SK-N-MC (cell line): ENCODE data around the gene ATP8B3.
"Not testable (repeated sequence)": the region's sequence is repeated elsewhere in the genome, so short reads cannot be mapped to it uniquely, and the experiment has no call there.

Experiments used
- DNase-seq: peaks from one replicate; pipeline ENCODE4 v3.0.0-alpha.2; 2011; ENCODE audit warnings: low read depth, low spot score
- H3K27ac ChIP-seq: fragments of 200-600 bp; sonication (generic); 2 replicates; pipeline ENCODE4 v1.5.1; 2016; ENCODE audit warnings: mixed run types
- H3K36me3 ChIP-seq: fragments of 200-600 bp; sonication (generic); 2 replicates; pipeline ENCODE4 v1.6.1; 2017; ENCODE audit warnings: antibody characterized with exemption, low read length, mixed read lengths; ENCODE audit not compliant: insufficient read depth
- H3K4me3 ChIP-seq: fragments of 200-600 bp; sonication (generic); 2 replicates; pipeline ENCODE4 v1.5.1; 2016
- H3K9ac ChIP-seq: fragments of 200-600 bp; sonication (generic); 2 replicates; pipeline ENCODE4 v1.8.0; 2017; ENCODE audit warnings: mixed run types, mixed read lengths; ENCODE audit not compliant: insufficient read length
- H3K9me3 ChIP-seq: fragments of 200-600 bp; sonication (generic); 2 replicates; pipeline ENCODE4 v1.6.1; 2017; ENCODE audit warnings: low read depth, mild to moderate bottlenecking, antibody characterized with exemption, low read length, moderate library complexity, mixed read lengths
- EZH2 ChIP-seq: fragments of 200-600 bp; sonication (generic); IDR thresholded peaks from one replicate; pipeline ENCODE4 v1.6.1; 2017; ENCODE audit warnings: antibody characterized with exemption
- FOXP2 ChIP-seq: optimal IDR thresholded peaks from 2 replicates; pipeline ENCODE3; 2011; ENCODE audit warnings: mild to moderate bottlenecking, moderate library complexity; ENCODE audit not compliant: insufficient read depth; ENCODE audit errors: extremely low read length, control extremely low read depth
- POLR2AphosphoS5 ChIP-seq: IDR thresholded peaks from 2 replicates; pipeline ENCODE4 v1.6.1; 2012; ENCODE audit warnings: mild to moderate bottlenecking, low read depth, low read length, borderline replicate concordance

The ATP8B3 gene

DNA sequence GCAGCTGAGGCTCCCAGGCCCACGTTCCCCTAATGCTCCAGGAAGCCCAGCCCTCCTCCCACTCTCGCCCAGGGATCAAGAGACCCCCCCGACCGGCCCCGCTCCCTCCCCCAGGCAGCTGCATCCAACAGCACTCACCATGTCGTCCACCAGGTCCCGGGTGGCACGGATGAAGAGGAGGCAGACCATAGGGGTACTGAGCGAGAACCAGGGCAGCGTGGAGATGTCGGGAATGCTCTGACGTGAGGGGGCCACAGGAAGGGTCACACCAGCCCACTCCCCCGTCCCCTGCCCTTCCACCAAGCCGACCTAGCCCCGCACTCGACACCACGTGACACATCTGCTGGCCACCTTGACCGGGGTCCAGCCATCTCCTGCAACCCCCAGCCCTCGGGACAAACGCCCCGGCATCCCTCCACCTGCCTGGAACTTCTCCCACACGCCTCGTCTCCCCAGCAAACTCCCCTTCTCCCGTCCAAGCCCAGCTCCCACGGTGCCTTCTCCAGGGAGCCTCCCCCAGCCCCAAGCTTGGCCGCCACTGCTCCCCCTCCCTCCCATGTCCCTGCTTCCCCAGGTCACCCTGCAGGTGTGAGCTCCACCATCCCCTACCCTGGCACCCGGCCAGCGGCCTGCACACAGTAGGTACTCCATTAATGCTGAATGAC, 4.9 kb downstream of the ATP8B3 start:
- no peak overlapping the region for H3K9ac ChIP-seq
- DNase-seq = no peak
- H3K27ac ChIP-seq = no peak overlapping the region
- H3K4me3 ChIP-seq = no peak overlapping the region
- no peaks in the 10 kb centered on the region for H3K36me3 ChIP-seq
- TF ChIP-seq POLR2AphosphoS5 = no peak
- TF ChIP-seq FOXP2 = no peak
- TF ChIP-seq EZH2 = no peak
- H3K9me3 ChIP-seq = no peaks in the 10 kb centered on the region

DNA sequence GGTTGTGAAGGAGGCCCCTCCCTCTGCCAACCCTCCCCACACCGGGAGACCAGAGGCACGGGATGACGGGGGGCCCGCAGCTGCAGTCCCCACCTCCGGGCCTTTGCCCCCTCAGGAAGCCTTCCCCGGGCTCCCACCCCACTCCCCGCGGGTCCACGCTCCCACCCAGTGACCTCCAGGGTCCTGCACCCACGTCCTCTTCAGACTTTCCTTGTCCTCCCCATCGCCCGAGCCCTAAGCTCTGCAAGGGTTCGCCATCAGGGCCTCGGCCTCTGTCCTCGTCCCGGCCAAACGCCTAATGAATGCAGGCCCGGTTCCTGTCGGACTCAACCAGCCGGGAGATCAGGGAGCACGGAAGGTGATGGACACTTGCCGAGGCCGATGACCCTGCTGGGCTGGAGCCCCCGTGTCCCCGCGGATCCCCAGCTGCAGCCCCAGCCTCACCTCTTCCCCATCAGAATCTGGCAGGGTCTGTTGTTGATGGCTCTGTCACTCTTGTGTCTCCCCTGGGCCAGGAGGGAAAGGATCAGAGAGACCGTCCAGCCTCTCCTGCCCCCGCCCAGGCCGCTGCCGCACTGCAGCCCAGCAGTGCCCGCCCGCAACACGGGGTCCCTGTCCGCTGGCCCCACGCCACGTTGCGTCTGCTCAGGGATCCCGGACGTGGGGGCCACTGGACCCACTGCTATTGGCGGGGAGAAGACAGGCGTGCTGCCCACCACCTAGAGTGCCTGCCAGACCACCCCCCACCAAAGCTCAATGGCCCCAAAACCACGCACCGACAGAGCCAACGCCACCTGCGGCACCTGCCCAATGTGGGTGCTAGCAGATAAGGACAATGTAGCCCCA, 5.7 kb downstream of the ATP8B3 start:
- DNase-seq = no peak
- H3K9ac ChIP-seq = no peak overlapping the region
- TF ChIP-seq EZH2 (no peak), FOXP2 (no peak), POLR2AphosphoS5 (no peak)
- no peak overlapping the region for H3K4me3 ChIP-seq
- H3K27ac ChIP-seq = no peak overlapping the region
- H3K36me3 ChIP-seq = no peaks in the 10 kb centered on the region
- no peaks in the 10 kb centered on the region for H3K9me3 ChIP-seq

- H3K9ac ChIP-seq = no peak overlapping the region
- DNase-seq = no peak
- H3K4me3 ChIP-seq = no peak overlapping the region
- no peak overlapping the region for H3K27ac ChIP-seq
- H3K9me3 ChIP-seq = no peaks in the 10 kb centered on the region
- TF ChIP-seq POLR2AphosphoS5 = no peak
- TF ChIP-seq EZH2 = no peak
- TF ChIP-seq FOXP2 = no peak
- no peaks in the 10 kb centered on the region for H3K36me3 ChIP-seq
Observed at GRCh38 chr19:1805401-1806183, 6.5 kb downstream of the ATP8B3 start.

DNA sequence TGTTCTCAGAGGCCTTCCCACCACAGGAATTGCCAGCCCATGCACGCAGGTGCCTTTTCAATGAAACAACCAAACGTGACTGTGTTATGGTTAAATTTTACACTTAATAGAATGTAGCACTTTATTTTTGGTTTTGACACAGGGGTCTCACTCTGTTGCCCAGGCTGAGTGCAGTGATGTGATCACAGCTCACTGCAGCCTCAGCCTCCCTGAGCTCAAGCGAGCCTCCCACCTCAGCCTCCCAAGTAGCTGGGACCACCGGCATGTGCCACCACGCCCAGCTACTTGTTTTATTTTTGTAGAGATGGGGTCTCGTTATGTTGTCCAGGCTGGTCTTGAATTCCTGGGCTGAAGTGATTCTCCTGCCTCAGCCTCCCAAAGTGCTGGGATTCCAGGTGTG, 7.2 kb downstream of the ATP8B3 start:
- no peaks in the 10 kb centered on the region for H3K9me3 ChIP-seq
- no peak for DNase-seq
- TF ChIP-seq EZH2 = no peak
- TF ChIP-seq FOXP2 = no peak
- no peak for TF ChIP-seq POLR2AphosphoS5
- H3K9ac ChIP-seq = no peak overlapping the region
- H3K27ac ChIP-seq = no peak overlapping the region
- no peaks in the 10 kb centered on the region for H3K36me3 ChIP-seq
- H3K4me3 ChIP-seq = no peak overlapping the region

DNA sequence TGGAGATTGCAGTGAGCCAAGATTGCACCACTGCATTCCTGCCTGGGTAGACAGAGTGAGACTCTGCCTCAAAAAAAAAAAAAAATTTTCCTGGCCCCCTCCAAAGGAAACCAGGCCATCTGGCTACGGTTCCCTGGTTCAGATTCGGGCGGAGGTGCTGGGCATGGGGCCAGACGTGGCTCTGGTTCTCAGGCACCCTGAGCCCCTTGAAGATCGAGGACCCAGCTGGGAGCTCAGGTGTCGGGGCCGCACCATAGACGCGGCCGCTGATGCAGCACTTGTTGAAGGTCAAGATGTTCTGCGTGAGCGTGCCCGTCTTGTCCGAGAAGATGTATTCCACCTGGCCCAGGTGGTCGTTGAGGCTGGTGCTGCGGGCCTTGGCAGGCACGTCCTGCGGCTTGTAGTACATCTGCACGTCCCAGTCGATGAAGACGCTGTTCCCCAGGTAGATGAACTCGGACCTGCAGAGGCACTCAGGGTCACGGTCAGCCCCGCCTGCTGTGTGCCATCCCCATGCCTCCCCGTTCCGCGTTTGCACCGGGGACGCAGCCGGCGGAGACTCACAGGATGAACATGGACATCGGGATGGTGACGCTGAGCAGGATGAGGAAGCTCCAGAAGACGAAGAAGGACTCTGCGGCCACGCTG, 12.3 kb downstream of the ATP8B3 start:
- Histone ChIP-seq H3K4me3 (no peak overlapping the region), H3K27ac (no peak overlapping the region), H3K36me3 (no peaks in the 10 kb centered on the region), H3K9me3 (no peaks in the 10 kb centered on the region), H3K9ac (no peak overlapping the region)
- no peak for TF ChIP-seq FOXP2
- TF ChIP-seq POLR2AphosphoS5 = no peak
- no peak for TF ChIP-seq EZH2
- no peak for DNase-seq

DNA sequence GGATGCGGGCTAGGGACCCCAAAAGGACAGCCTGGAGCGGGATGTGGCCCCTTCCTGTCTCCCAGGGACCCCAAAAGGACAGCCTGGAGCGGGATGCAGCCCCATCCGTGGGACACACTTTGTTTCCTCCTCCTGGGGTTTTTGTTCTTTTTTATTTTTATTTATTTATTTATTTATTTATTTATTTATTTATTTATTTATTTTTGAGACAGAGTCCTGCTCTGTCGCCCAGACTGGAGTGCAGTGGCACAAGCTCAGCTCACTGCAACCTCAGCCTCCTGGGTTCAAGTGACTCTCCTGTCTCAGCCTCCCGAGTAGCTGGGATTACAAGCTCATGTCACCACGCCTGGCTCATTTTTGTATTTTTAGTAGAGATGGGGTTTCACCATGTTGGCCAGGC, 14.8 kb downstream of the ATP8B3 start:
- H3K36me3 ChIP-seq, DNase-seq, H3K27ac ChIP-seq, H3K9me3 ChIP-seq, H3K9ac ChIP-seq, H3K4me3 ChIP-seq: not testable (repeated sequence)

DNA sequence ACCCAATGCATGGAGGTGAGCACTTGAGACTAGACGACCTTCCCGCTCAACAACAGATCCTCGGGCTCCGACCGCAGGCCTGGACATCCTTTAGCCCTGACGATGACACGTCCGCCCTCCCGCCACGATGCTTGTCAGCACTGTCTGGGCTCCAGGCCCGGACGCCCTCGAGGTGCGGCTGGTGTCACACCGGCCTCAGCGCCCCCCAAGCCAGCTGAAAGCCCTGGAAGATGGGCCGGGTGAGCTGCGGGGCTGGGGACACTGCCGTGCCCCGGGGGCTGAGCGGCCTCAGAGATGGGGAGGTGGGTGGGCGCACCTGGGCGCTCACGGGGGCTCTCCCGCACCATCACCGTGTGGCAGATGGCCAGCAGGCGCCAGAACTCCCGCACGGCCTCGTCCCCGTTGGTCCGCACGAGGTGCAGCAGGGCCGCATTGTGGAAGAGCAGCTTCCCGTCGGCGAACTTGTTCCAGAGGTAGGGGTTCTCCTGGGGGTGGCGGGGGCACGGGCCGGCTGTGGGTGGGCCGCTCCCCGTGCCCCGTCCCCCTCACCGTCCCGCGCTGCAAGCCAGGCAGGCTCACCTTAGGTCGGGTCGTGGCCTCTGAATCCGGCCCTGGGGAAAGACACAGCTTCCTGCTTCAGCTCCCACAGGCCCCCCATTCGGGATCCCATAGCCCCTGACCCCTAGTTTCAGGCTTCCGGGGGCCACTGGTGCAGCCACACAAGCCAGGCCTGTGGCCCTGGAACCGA, 15.5 kb downstream of the ATP8B3 start:
- H3K4me3 ChIP-seq = no peak overlapping the region
- TF ChIP-seq POLR2AphosphoS5 (no peak), FOXP2 (no peak), EZH2 (no peak)
- no peak for DNase-seq

More for the DNA sequence above, 15.5 kb downstream of the ATP8B3 start:
- Histone ChIP-seq H3K9ac (no peak overlapping the region), H3K9me3 (no peaks in the 10 kb centered on the region), H3K27ac (no peak overlapping the region), H3K36me3 (no peaks in the 10 kb centered on the region)
